Astrocyte of the cerebellum (primary cell): ENCODE results near the gene IL17A.

Source experiments
- DNase-seq: peaks from one replicate; pipeline ENCODE4 v3.0.0-alpha.2; 2011; ENCODE audit warnings: low read depth
- H3K4me3 ChIP-seq: 2 replicates; pipeline ENCODE4 v1.5.1; 2011; ENCODE audit warnings: mild to moderate bottlenecking, low read depth, low read length, moderate library complexity
- in situ Hi-C: cut with HindIII; loops from 2 replicates; pipeline ENCODE4 v1.10.0; 2017; ENCODE audit warnings: low sequenced_read_pairs
- TF ChIP-seq, protein P1 (sequence below): IDR thresholded peaks from 2 replicates; pipeline ENCODE4 v1.5.1; 2012; ENCODE audit warnings: low read length, low read depth, moderate library complexity, mild to moderate bottlenecking; ENCODE audit errors: missing control alignments

Gene IL17A

DNA sequence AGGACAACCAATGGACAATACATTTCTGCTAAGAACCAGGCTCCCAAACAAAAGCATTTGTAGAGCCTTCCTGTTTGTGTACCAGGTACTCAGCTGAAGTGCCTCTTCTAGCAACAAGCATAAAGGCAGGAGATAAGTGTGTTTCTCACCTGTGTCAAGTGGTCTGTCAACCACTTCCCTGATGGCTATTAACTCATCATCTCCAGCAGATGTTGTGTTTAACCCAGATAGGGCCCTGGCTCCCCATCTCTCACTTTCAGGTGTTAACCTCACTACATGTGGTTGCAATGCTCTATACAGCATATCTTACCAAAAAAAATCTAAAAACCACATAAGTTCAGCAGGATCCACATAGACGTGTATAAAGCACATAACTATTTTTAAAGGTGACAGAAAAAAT is 9.6 kb upstream of the IL17A start:
- in situ Hi-C loops: no loop called here
- H3K4me3 ChIP-seq: no peak overlapping the region
- no peak for DNase-seq
- TF ChIP-seq, protein P1, sequence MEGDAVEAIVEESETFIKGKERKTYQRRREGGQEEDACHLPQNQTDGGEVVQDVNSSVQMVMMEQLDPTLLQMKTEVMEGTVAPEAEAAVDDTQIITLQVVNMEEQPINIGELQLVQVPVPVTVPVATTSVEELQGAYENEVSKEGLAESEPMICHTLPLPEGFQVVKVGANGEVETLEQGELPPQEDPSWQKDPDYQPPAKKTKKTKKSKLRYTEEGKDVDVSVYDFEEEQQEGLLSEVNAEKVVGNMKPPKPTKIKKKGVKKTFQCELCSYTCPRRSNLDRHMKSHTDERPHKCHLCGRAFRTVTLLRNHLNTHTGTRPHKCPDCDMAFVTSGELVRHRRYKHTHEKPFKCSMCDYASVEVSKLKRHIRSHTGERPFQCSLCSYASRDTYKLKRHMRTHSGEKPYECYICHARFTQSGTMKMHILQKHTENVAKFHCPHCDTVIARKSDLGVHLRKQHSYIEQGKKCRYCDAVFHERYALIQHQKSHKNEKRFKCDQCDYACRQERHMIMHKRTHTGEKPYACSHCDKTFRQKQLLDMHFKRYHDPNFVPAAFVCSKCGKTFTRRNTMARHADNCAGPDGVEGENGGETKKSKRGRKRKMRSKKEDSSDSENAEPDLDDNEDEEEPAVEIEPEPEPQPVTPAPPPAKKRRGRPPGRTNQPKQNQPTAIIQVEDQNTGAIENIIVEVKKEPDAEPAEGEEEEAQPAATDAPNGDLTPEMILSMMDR: no peak

DNA sequence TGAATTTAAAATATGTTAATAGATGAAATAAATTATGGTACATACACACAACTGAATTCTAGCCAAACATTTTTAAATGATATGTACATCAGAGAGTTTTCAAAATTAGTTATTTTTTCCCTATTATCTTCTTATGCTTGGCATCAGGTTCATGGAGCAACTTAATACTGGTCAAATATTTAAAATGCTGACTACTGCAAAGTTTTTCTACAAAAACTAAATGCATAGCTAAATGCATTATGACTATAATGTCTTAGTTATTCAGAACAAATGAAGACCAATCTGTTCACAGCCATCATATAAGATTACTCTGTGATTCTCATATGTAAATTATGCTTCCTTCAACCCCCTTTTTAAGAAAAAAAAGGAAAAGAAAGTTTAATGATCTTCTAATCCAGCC is 8.2 kb upstream of the IL17A start:
- in situ Hi-C loops: no loop called here
- no peak overlapping the region for H3K4me3 ChIP-seq
- TF ChIP-seq, protein P1: no peak
- no peak for DNase-seq

DNA sequence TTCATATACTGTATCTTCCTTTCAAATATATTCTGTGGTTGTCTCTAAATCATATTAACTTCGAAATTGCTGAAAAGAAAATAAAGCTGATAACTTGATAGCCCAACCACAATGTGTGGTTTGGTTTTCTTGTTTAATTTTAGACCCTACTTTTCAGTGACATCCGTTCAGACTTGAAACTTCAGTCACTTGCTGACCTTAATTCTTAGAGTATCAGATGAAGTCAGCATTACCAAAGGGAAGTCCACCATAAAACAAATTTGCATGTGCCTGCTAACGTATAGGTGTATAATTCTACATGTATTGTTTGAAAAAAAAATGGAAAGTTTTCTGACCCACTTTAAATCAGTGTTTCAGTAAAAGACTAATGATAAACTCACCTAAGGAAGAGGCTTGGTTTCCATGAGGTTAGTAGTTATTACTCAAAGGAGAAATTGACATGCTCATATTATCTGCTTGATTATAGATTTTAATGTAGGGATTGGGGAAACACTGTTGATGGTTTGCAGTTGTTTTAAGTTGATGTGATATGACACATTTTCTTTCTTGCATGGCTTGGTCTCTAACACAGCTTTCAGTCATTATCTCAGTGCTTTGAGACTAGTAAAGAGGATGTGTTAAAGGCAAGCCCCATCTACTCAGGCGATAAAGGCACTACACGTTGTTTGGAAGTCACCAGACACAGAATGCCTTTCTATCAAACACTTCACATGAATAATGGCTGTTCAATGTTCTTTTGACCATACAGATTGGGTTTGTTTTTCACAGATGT is 5.2 kb upstream of the IL17A start:
- DNase-seq: no peak
- TF ChIP-seq, protein P1: no peak
- no peak overlapping the region for H3K4me3 ChIP-seq
- in situ Hi-C loops: no loop called here

DNA sequence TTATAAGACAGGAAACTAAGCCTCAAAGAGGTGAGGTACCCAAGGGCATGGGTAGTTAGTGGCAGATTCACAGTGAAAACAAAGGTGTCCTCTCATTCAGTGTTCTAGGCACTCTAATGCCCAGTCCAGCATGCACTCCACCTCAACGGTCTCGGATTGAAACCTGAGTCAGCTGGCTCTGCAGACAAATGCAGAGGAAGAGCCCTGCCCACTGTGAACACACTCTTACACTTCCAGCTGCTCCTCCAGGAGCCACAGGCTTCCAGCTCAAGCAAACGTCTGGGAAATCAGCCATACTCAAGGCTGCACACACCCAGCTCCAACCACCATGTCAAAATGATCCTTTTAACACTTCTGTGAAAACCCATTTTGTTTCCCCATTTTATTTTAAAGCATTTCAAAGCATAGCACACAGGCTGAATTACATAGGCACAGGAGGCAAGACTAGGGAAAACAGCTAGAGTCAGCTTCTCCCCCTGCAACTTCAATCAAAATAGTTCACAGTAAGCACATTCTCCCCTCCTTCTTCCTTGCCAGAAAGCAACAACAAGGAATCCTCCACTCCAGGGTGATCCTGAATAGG is 3.0 kb upstream of the IL17A start:
- TF ChIP-seq, protein P1: no peak
- in situ Hi-C loops: no loop called here

DNA sequence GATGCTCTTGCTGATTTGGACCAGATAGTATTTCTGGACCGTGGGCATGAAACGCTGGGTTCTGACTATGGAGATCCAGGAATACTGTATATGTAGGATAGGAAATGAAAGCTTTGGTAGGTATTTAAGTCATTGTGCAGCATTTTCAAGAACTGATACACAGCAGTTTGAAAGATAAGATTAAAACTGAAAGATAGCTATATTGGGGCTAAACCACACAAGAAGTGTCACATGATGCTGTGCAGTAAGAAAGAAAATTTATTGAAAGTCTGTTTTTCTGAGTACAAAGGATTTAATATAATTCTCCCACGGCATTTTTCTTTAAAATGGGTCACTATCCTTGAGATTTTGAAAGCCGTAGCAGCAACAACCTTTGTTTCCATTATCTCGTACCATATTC is 305 bp downstream of the IL17A start:
- no peak overlapping the region for H3K4me3 ChIP-seq
- no peak for DNase-seq
- in situ Hi-C loops: no loop called here
- TF ChIP-seq, protein P1: no peak

More for the DNA sequence above, 3.0 kb upstream of the IL17A start:
- H3K4me3 ChIP-seq: no peak overlapping the region
- no peak for DNase-seq

DNA sequence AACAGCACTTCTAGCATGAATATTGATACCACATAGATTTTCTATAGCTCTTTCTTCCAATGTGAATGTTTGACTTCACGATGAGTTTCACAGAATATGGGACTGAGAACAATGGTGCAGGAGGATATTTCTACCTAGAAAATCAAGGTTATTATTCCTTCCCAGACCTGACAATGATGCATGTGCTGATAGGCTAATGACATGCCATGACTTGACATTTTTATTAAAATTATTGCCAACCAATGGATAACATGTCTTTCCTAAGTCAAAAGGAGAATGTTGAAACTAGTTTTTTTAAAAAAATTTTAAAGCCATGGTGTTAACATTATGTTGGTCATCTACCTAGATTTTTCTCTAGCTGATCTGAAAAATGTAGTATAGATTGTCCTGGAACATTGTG is 923 bp downstream of the IL17A start:
- in situ Hi-C loops: no loop called here
- H3K4me3 ChIP-seq: no peak overlapping the region
- TF ChIP-seq, protein P1: no peak
- DNase-seq: no peak
